PFSK-1 (cell line): ENCODE measurements around the gene BSND.

Experiments
- FOXP2 ChIP-seq: optimal IDR thresholded peaks from 2 replicates; pipeline ENCODE3; 2011; ENCODE audit warnings: borderline replicate concordance, control low read depth, inconsistent platforms; ENCODE audit not compliant: insufficient read depth; ENCODE audit errors: extremely low read length, extremely low read depth
- POLR2AphosphoS5 ChIP-seq: IDR thresholded peaks from 2 replicates; pipeline ENCODE4 v1.6.1; 2012; ENCODE audit warnings: low read depth, mild to moderate bottlenecking, control low read depth, low read length, moderate library complexity
- SIN3A ChIP-seq: IDR thresholded peaks from 2 replicates; pipeline ENCODE4 v1.6.1; 2012; ENCODE audit warnings: mild to moderate bottlenecking, low read length, moderate library complexity, borderline replicate concordance; ENCODE audit not compliant: insufficient read depth
- TAF1 ChIP-seq: IDR thresholded peaks from 2 replicates; pipeline ENCODE4 v1.6.1; 2012; ENCODE audit warnings: low read length, control low read depth, borderline replicate concordance; ENCODE audit not compliant: insufficient read depth
- TF ChIP-seq, protein P1 (sequence below), 2 experiments: IDR thresholded peaks; 2 replicates each; pipeline versions ENCODE4 v1.6.1 to v1.8.0; 2011 to 2012; ENCODE audit warnings: low read depth in 2 of 2, low read length in 2 of 2, control low read depth in 1 of 2, inconsistent platforms in 1 of 2, mild to moderate bottlenecking in 1 of 2, moderate library complexity in 1 of 2; ENCODE audit not compliant: insufficient read depth in 1 of 2

Gene BSND

DNA sequence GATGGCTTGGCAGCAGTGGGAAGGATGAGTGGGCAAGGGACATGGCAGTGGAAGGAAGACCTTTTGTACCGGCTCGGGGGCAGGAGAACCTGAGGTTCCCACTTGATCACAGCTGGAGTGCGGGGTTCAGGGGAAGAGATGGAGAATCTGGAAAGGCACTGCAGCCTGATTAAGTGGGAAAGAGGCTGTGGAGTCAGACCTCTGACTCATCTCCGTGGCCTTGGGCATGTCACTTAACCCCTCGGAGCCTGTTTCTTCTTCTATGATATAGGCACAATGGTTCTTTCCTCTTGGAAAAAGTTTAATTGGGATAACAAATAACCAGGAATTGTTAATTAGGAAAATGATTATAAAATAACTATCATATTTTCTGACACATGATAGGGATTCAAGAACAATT, 31.4 kb upstream of the BSND start:
- TF ChIP-seq FOXP2 (no peak), TAF1 (no peak), POLR2AphosphoS5 (no peak), SIN3A (no peak)
- TF ChIP-seq, protein P1, sequence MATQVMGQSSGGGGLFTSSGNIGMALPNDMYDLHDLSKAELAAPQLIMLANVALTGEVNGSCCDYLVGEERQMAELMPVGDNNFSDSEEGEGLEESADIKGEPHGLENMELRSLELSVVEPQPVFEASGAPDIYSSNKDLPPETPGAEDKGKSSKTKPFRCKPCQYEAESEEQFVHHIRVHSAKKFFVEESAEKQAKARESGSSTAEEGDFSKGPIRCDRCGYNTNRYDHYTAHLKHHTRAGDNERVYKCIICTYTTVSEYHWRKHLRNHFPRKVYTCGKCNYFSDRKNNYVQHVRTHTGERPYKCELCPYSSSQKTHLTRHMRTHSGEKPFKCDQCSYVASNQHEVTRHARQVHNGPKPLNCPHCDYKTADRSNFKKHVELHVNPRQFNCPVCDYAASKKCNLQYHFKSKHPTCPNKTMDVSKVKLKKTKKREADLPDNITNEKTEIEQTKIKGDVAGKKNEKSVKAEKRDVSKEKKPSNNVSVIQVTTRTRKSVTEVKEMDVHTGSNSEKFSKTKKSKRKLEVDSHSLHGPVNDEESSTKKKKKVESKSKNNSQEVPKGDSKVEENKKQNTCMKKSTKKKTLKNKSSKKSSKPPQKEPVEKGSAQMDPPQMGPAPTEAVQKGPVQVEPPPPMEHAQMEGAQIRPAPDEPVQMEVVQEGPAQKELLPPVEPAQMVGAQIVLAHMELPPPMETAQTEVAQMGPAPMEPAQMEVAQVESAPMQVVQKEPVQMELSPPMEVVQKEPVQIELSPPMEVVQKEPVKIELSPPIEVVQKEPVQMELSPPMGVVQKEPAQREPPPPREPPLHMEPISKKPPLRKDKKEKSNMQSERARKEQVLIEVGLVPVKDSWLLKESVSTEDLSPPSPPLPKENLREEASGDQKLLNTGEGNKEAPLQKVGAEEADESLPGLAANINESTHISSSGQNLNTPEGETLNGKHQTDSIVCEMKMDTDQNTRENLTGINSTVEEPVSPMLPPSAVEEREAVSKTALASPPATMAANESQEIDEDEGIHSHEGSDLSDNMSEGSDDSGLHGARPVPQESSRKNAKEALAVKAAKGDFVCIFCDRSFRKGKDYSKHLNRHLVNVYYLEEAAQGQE (IDR thresholded peaks at IDR 0.05; ENCODE audit: insufficient read depth in 1 of 2, low read depth in 2 of 2, low read length in 2 of 2) = no peak

DNA sequence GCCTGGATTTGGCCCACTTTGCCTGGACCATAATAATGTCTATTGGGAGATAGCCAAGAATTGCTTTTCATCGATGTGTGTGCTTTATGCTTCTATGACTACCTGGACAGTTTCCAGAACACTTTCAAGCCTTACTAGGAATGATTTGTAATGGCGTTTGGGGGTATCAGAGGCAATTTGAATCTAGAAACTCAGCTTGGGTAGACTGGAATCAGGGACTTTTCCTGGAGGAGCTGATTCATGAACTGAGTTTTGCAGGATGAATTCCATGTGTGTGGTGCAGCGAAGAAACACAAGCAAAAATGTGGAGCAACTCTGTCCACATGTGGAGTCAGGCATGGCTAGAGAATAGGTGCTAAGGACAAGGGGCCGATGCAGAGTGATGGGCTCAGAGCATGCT, 30.2 kb upstream of the BSND start:
- TF ChIP-seq, protein P1 (IDR thresholded peaks at IDR 0.05; ENCODE audit: insufficient read depth in 1 of 2, low read depth in 2 of 2, low read length in 2 of 2) = no peak
- no peak for TF ChIP-seq SIN3A
- no peak for TF ChIP-seq FOXP2
- no peak for TF ChIP-seq POLR2AphosphoS5
- no peak for TF ChIP-seq TAF1

DNA sequence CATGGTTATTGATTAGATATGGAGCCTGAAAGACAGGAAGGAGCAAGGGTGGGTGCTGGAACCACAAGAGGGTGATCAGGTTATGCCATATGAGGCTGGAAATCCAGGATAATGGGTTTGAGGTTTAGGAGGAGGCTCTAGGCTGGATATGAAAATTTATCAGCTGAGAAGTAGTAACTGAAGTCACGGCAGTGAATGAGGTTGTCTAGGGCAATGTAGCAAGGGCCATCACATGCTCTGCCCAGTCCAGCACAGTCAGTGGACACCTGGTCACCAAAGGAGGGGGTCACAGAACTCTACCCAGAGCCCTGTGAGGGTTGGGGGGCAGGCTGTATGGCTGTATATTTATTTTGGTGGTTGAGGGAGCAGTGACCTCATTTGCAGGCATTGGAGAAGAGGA, 28.9 kb upstream of the BSND start:
- no peak for TF ChIP-seq TAF1
- TF ChIP-seq FOXP2 = no peak
- TF ChIP-seq SIN3A = no peak
- TF ChIP-seq, protein P1 (IDR thresholded peaks at IDR 0.05; ENCODE audit: insufficient read depth in 1 of 2, low read depth in 2 of 2, low read length in 2 of 2) = no peak
- TF ChIP-seq POLR2AphosphoS5 = no peak

DNA sequence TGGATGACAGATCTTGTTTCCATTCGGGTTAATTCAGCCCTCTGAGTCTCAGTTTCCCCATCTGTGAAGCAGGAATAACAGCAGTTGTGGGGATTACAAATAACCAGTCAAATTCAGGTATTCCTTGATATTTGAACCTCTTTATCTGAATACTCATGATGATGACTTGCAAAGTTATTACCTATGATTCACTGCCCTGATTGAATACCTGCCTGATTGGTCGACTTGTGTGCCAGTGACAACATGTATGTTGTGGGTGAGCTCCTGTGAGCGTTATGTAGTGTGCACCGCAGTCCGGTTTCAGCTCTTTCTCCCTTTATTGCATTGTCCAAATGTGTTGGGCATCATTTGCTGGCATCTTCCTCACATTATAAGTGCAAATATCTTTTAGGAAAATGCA, 27.8 kb upstream of the BSND start:
- no peak for TF ChIP-seq FOXP2
- no peak for TF ChIP-seq SIN3A
- no peak for TF ChIP-seq POLR2AphosphoS5
- TF ChIP-seq, protein P1 (IDR thresholded peaks at IDR 0.05; ENCODE audit: insufficient read depth in 1 of 2, low read depth in 2 of 2, low read length in 2 of 2) = no peak
- no peak for TF ChIP-seq TAF1

DNA sequence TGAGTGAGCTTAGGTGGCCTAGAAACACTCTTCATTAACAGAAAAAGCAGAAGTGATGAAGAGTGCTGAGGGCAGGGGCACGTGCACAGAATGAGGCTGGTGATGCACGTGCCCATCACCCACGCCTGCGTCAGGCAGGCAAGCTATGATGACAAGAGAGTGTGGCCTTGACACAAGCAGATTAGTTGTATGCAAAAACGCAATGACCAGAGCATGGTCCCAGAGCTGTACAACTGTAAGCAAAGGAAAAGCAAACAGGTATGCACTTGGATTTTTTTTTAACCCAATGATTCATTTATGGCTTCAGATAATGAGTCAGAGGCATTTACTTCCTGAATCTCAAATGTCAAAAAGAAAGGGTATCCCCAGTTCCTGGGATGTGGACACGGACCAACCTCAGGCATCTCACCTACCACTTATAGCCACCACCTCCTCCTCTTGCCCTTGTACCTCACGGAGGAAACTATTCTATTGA, 27.4 kb upstream of the BSND start:
- TF ChIP-seq POLR2AphosphoS5 (no peak), TAF1 (no peak), FOXP2 (no peak), SIN3A (no peak)
- TF ChIP-seq, protein P1 (IDR thresholded peaks at IDR 0.05; ENCODE audit: insufficient read depth in 1 of 2, low read depth in 2 of 2, low read length in 2 of 2) = no peak
